HG03378 (cell line): Measurements from ENCODE around the gene TMPRSS11E.
A peak's percentile ranks its signal among the peaks of the same experiment; 100 is the strongest.
"Not testable (repeated sequence)": the region's sequence is repeated elsewhere in the genome, so short reads cannot be mapped to it uniquely, and the experiment has no call there.

Experiments
- ATAC-seq: cut with Tn5 transposase; IDR thresholded peaks from one replicate; pipeline ENCODE4 v1.9.1; 2021; ENCODE audit warnings: mild to moderate bottlenecking, moderate library complexity; ENCODE audit not compliant: unreplicated experiment

Gene TMPRSS11E

DNA sequence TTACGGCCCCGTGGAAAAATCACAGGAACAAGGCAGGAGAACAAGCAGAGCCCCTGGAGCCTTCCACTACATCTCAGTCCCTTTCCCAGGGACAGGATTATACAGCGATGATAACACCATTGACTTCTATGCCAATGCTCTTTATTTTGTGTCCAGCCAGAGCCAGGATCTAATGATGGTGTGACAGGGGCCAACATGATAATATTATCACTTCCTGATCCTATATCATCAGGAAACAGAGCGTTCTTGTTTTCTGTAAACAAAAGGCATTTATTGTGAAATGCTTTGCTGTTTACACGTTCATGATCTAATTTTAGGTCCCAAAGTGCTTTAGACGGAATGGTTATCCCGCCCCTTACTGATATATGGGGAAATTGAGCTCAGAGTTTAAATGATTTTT is 12.8 kb downstream of the TMPRSS11E start:
- no peak for ATAC-seq

DNA sequence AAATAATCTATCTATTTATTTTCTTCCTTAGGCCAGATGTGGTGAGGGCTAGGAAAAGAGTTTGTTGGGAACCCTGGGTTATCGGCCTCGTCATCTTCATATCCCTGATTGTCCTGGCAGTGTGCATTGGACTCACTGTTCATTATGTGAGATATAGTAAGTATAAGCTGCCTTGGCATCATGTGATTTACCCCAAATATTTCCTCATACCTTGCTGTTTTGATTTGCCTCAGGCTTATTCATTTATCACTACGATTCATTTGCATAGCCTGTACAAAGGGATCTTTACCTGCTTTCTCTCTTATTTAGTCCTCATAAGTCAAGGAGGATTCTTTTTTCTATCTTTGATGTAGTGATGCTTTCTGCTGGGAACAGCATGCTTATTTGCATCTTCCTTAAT is 14.5 kb downstream of the TMPRSS11E start:
- ATAC-seq = no peak

DNA sequence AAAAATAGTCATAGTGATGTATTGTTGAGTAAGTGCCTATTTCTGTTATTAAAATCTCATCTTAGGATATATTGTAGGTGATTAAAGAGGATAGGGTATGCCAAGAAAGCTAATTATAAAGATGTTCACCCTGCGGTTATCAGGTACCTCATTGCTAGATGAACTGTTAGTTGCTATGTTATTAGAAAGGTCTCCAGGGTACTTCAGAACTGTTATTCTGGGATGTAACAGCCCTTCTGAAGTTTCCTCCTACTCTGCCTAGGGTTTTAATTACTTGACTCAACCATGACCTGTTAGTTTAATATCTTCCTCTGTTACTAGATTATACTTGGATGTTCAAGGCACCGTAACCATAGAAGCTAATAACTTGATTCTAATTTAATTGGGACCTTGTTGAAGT is 15.4 kb downstream of the TMPRSS11E start:
- ATAC-seq = no peak

DNA sequence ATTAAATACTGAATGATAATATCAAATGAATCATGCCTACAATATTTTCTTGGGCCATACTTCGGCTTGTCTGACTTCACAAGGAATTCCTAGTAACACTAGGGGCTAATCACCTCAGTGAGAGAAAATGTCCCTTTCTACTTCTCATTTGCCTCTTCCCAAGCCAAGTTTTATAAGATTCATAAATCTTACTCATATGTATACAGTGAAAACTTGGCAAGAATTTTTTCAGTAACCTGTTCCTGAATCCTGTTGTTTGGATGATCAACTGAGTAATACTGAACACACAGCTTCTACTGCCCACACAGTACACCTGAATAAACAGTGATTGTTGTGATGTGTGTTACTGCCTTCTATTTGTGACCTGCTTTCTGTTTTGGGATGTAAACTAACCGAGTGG is 16.5 kb downstream of the TMPRSS11E start:
- ATAC-seq = no peak

DNA sequence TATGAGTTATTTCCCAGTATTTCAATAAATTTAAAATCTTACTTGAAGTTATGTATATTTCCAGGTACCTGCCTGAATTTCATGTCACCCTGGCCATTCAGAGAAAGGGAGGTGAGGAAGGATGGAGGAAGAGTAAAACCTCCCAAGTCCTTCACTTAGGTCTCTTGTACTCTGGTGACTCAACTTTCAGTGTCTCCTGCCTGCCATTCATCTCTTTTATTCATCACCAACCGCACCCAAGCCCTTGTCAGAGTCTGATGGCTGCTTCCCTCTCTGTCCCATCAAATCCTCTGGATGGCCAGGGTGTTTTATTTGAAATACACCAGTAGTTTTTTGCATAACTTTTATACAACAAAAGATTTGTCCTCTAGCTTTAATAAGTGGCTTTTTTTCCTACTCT is 17.8 kb downstream of the TMPRSS11E start:
- ATAC-seq = no peak

DNA sequence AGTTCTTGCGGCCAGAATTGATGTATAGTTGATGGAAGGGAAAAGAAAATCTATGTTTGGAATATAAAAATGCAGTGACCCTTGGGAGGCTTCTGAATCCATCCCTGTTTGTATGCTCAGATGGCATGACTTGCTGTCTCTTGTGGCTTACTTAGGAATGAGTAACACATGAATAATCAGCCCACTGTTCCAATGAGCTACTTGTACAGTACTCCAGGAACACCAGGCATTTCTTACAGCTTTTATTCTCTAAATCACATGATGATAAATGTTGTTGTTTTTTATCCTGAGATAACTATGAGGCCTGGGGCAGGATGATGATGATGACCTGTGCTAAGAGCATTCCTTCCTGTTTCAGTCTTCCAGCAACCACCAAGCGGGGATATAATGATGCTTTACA is 18.9 kb downstream of the TMPRSS11E start:
- ATAC-seq = no peak

DNA sequence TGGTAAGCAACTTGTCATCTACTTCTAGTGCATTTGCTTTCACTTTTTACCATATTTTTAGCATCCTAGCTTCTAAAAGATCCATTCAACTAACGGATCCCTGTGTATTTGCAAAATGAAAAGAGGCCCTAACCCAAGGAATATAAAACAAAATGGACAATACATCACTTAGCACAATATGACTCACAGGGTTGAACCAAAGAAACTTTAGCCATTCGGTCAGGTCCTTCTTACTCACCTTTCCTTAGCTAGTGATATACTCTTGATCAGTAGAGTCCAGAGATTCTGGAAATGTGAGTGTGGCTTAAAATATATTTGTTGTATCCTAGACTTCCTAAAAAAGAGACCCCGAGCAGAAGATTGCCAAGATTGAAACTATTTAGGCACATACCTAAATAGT is 19.5 kb downstream of the TMPRSS11E start:
- ATAC-seq = no peak

DNA sequence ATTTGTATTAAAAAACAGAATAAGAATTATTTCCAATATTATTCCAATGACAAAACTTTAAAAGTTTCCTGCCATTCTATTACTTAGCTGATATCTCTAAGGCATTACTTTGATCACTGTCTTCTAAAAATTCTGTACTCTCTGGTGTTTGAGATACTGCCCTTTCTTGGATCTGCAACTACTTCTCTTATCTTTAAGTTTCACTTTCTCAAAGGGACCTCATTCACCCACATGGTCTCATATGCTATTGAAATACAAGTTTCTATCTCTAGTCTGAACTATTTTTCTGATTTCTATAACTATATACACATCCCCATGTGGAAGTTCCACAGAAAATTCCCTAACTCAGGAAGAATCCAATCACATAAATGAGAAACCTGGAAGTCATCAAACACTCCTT is 22.2 kb downstream of the TMPRSS11E start:
- peak; percentile 74 for ATAC-seq

DNA sequence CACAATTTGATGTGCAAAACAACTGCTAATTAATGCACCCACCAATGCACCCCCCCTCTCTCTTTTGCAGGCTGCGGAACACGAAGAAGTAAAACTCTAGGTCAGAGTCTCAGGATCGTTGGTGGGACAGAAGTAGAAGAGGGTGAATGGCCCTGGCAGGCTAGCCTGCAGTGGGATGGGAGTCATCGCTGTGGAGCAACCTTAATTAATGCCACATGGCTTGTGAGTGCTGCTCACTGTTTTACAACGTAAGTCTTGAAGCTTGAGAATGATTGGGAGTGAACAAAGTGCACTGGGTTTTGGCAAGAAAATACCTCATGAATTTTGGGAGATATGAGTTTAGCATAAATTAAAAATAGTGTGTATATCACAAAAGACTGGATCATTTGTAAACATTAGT is 28.9 kb downstream of the TMPRSS11E start:
- ATAC-seq = no peak

DNA sequence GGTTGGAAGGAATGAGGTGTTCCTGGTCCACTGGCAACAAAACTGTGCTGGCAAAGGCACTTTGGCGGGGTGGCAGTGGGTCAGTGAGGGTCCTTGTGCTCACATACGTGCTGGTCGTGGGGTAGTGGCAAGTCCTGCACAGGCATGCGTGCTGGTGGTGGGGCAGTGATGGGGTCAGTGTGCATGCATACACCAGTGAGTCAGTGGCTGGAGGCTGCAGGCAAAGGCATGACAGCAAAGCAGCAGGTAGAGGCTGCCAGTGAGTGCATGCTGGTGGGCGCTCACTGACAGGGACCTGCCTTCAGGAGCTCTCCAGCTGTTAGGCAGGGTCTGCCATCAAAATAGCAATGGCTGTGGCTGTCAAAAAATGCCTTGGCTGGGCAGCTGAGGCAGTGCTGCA is 42.1 kb downstream of the TMPRSS11E start:
- ATAC-seq = no peak

DNA sequence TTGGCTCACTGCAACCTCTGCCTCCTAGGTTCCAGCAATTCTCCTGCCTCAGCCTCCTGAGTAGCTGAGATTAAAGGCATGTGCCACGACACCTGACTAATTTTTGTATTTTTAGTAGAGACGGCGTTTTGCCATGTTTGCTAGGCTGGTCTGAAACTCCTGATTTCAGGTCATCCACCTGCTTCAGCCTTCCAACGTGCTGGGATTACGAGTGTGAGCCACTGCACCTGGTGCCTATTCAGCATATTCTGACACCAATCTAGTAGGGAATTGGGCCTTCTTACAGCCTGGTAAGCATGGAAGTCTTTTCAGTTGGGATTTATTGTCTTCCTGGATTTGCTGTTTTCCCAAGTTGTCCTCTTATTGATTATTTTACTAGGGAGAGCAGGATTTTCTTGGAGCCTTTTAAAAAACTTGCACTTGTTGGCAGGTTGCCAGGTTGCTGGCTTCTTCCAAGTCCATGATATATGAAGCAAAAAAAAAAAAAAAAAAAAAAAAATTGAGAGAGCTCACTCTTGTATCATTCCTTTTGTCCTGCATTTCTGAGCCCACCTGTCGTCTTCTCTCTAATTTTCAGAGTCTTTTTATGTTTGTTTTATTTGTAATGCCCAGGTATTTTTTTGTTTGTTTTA is 43.7 kb downstream of the TMPRSS11E start:
- no peak for ATAC-seq

DNA sequence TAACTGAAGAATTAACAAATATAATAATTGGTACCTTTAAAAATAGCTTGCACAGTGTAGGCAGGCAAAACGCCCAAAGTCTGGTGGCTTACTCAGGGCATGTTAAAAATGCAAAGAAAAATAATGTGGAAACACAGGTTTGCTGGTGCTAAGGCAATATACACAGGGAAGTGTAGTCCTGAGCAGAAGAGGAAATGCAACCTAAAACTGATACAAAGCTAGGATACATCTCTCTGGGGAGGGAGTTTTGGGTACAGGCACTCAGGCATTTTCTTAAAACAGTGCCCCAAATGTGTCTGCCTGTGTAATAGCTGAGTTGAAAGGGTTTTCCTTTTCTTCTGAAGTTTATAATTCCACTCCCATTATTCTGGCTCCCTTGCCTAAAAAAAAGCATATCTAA is 47.4 kb downstream of the TMPRSS11E start:
- ATAC-seq = no peak

DNA sequence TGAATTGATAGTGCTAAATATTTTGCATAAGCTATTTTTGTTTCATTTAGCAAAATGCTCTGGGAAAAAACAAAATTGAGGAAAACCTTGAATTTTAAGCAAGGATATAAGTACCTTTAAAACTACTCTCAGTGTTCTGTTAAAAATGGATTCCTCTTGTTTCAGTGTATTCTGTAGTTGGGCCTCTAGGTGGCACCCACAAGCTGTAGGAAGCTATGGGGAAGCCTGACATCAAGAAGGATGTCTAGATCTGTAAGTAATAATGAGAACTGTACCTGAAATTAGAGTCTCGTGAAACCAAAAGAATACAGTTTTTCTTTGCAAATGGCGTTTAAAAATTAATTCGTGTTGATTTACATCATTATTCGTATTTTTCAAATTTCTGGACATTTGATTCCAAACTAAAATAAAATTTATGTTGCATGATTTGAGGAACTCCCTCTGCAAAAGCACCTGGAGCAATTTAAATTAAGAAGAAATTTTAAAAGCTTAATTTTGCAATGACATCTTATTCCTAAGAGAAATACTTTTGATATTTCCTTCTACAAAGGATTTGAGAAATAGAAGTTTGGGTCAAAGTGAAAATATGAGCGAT is 51.2 kb downstream of the TMPRSS11E start:
- peak; percentile 89 for ATAC-seq

DNA sequence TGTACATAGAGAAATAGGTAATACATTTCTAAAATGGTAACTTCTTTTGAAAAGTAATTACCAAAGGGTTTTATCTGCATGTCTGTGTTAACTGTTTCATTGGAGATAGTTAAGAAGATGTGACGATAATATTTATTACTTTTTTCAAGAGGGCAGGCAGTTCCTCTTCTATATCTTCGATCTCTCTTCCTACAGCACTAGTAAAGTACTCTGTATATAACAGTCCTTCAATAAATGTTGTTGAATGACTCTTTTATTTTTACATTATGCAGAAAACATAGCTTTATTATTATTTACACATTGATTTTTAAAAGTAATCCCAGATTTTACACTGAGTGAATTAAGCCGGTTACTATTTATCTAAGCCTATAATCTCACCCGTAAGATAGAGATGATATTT is 51.8 kb downstream of the TMPRSS11E start:
- no peak for ATAC-seq

DNA sequence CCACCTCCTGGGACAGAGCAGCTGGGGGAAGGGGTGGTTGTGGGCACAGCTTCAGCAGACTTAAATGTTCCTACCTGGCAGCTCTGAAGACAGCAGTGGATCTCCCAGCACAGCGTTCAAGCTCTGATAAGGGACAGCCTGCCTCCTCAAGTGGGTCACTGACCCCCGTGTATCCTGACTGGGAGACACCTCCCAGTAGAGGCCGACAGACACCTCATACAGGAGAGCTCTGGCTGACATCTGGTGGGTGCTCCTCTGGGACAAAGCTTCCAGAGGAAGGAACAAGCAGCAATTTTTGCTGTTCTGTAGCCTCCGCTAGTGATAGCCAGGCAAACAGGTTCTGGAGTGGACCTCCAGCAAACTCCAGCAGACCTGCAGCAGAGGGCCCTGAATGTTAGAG is 56.2 kb downstream of the TMPRSS11E start:
- not testable (repeated sequence) for ATAC-seq

DNA sequence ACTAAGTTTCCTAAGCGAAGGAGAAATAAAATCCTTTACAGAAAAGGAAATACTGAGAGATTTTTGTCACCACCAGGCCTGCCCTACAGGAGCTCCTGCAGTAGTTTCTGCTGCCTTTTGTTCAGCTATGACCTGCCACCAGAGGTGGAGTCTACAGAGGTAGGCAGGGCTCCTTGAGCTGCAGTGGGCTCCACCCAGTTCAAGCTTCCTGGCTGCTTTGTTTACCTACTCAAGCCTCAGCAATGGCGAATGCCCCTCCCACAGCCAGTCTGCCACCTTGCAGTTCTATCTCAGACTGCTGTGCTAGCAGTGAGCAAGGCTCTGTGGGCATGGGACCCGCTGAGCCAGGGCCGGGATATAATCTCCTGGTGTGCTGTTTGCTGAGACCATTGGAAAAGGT is 57.6 kb downstream of the TMPRSS11E start:
- not testable (repeated sequence) for ATAC-seq

DNA sequence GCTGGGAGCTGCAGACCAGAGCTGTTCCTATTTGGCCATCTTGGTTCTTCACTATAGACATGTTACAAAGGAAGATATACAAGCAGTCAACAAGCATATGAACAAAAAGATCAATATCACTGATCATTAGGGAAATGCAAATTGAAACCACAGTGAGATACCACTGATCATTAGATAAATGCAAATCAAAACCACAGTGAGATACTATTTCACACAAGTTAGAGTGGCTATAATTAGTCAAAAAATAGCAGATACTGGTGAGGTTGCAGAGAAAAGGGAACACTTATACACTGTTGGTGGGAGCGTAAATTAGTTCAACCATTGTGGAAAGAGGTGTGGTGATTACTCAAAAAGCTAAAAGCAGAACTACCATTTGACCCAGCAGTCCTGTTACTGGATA is 58.2 kb downstream of the TMPRSS11E start:
- ATAC-seq = peak; percentile 76

DNA sequence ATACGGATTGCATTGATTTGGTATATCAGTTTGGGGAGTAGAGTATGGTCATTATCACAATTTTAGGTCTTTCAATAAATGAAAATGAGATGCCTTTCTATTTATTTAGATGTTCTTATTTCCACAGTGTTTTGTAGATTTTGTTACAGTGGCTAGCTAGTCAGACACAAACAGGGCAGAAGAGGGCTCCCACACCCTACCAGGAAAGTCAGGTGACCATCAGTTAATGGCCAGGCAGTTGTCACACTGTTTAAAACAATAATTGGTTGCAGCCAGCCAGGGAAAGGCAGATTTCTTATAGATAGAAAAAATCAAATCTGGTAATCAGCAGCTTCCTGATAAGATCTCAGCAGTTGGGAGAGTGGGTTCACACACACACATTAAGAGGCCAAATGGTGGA is 71.6 kb downstream of the TMPRSS11E start:
- no peak for ATAC-seq

DNA sequence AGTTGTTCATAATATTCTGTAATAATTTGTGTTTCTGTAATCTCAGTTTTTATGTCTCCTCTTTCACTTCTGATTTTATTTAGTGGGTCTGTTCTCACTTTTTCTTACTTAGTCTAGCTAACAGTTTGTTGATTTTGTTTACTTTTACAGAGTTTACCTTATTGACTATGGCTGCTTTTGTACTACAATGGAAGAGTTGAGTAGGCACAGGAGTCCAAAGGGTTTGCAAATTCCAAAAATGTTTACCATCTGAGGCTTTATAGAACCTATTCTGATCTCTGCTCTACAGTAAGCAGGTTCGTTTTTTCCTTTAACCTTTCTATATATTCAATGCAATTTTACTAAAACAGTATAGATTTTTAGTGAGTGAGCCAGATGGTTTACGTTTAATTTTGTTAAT is 73.7 kb downstream of the TMPRSS11E start:
- ATAC-seq = no peak

DNA sequence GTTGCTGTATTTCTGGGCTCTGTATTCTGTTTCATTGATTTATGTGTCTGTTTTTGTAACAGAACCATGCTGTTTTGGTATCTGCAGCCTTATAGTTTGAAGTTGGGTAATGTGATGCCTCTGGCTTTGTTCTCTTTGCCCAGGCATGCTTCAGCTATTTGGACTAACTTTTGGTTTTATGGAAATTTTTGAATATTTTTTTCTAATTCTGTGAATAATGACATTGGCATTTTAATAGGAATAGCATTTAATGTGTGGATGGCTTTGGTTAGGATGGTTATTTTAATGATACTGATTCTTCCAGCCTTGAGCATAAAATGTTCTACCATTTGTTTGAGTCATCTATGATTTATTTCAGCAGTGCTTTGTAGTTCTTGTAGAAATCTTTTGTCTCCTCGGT is 75.0 kb downstream of the TMPRSS11E start:
- ATAC-seq = not testable (repeated sequence)

DNA sequence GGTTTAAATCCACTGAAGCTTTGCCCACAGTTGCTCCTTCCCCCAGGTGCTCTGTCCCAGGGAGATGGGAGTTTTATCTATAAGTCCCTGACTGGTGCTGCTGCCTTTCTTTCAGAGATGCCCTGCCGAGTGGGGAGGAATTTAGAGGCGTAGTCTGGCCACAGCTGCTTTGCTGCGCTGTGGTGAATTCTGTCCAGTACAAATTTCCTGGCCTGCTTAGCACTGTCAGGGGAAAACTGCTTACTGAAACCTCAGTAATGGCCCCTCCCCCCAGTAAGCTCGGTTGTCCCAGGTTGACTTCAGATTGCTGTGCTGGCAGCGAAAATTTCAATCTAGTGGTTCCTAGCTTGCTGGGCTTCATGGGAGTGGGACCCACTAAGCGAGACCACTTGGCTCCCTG is 88.7 kb downstream of the TMPRSS11E start:
- no peak for ATAC-seq

DNA sequence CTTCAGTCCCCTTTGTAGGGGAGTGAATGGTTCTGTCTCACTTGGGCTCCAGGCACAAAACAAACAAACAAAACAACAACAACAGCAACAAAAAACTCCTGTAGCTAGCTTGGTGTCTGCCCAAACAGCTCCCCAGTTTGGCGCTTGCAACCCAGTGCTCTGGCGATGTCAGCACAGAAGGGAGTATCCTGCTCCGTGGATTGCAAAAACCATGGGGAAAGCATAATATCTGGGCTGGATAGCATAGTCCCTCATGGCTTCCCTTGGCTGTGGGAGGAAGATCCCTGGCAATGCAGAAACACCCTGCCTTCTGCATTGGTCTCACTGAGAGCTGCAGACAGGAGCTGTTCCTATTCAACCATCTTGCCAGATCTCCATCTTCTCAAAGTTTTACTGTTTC is 89.1 kb downstream of the TMPRSS11E start:
- no peak for ATAC-seq

DNA sequence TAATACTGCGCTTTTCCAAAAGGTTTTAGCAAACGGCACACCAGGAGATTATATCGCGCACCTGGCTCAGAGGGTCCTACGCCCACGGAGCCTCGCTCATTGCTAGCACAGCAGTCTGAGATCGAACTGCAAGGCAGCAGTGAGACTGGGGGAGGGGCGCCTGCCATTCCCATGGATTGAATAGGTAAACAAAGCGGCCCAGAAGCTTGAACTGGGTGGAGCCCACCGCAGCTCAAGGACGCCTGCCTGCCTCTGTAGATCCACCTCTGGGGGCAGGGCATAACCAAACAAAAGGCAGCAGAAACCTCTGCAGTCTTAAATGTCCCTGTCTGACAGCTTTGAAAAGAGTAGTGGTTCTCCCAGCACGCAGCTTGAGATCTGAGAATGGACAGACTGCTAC is 95.5 kb downstream of the TMPRSS11E start:
- ATAC-seq = not testable (repeated sequence)
